SJCRH30 (cell line): ENCODE measurements around the gene TMEM184A. TPM values are rescaled to one million over a fixed set of nuclear protein-coding genes. Genes with fewer than 3 reads are reported as not detected.
"Not testable (repeated sequence)": the region's sequence is repeated elsewhere in the genome, so short reads cannot be mapped to it uniquely, and the experiment has no call there.

Source experiments
- DNase-seq, 2 experiments: peaks; one replicate each; pipeline ENCODE4 v3.0.0-alpha.2; 2015 to 2020
- H3K27ac ChIP-seq: fragments of 250-450 bp; sonication (Bioruptor Pico); 2 replicates; pipeline ENCODE4 v1.5.1; 2020; ENCODE audit warnings: mild to moderate bottlenecking, moderate library complexity
- H3K27me3 ChIP-seq: fragments of 250-450 bp; sonication (Bioruptor Pico); 2 replicates; pipeline ENCODE4 v1.5.1; 2020; ENCODE audit warnings: mild to moderate bottlenecking, moderate library complexity
- H3K36me3 ChIP-seq: fragments of 250-450 bp; sonication (Bioruptor Pico); 2 replicates; pipeline ENCODE4 v1.5.1; 2020; ENCODE audit warnings: mild to moderate bottlenecking, moderate library complexity
- H3K4me1 ChIP-seq: fragments of 250-450 bp; sonication (Bioruptor Pico); 2 replicates; pipeline ENCODE4 v1.5.1; 2020; ENCODE audit warnings: mild to moderate bottlenecking, moderate library complexity
- H3K4me3 ChIP-seq: fragments of 250-450 bp; sonication (Bioruptor Pico); 2 replicates; pipeline ENCODE4 v1.5.1; 2020; ENCODE audit warnings: mild to moderate bottlenecking, moderate library complexity
- H3K9me3 ChIP-seq: fragments of 250-450 bp; sonication (Bioruptor Pico); replicated peaks from 2 replicates; pipeline ENCODE4 v1.5.1; 2020; ENCODE audit warnings: mild to moderate bottlenecking, moderate library complexity
- total RNA-seq: library from RNA; depleted of rRNA; stranded (reverse); fragments of >200 nt; shearing (Covaris generic); gene quantifications from 2 replicates; pipeline ENCODE4 v1.2.3, GENCODE V29; 2014

TMEM184A gene
- total RNA-seq, 1 experiment from 2014 or later = not detected

DNA sequence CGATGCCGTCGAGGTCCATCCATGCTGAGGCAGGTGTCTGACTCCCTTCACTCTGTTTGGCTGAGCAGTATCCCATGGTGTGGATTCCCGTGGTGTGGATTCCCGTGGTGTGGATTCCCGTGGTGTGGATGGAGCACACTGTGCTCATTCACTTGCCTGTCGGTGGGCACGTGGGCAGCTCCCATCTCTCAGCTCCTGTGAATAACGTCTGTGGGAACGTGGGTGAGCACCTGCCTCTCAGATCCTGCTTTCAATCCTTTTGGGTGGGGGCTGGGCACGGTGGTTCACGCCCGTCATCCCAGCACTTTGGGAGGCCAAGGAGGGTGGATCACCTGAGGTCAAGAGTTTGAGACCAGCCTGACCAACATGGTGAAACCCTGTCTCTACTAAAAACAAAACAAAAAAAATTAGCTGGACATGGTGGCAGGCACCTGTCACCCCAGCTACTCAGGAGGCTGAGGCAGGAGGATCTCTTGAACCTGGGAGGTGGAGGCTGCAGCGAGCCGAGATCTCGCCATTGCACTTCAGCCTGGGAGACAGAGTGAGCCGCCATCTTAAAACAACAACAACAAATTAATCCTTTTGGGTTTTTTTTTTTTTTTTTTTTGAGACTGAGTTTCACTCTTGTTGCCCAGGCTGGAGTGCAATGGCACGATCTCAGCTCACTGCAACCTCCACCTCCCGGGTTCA lies 27.4 kb upstream of the TMEM184A start:
- not testable (repeated sequence) for H3K9me3 ChIP-seq, H3K4me3 ChIP-seq, DNase-seq, H3K36me3 ChIP-seq, H3K27me3 ChIP-seq, H3K27ac ChIP-seq, H3K4me1 ChIP-seq

DNA sequence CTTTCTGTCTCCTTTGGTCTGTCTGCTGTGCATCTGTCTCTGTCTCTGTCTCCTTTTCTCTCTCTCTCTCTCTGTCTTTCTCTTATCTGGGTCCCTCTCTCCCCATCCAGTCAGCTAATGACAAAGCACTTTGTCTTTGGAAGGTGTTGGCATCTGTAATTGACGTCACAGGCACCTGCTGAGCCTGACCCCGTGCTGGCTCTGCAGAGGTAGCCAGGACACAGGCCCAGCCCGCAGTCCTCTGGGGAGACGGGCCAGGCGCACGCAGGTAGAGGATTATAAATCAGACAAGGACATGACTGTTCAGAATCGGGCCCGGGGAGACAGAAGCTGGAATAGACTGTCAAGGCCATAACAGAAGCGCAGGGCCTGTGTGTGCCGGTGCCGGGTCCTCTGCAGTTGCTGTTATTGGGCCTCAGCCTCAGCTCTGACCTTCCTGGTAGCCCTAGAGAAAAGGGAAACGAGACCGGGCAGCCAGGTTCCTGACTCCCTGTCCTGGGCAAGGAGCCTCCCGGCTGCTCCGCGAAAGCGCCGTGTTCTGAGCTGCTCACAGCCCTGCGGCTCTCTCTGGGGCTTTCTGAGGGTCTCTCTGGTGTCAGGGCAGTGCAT lies 24.5 kb upstream of the TMEM184A start:
- Histone ChIP-seq H3K27me3 (no peaks in the 10 kb centered on the region), H3K4me3 (no peak overlapping the region), H3K9me3 (no peaks in the 10 kb centered on the region), H3K36me3 (no peaks in the 10 kb centered on the region), H3K4me1 (no peaks in the 10 kb centered on the region), H3K27ac (no peak overlapping the region)
- no peak for DNase-seq

DNA sequence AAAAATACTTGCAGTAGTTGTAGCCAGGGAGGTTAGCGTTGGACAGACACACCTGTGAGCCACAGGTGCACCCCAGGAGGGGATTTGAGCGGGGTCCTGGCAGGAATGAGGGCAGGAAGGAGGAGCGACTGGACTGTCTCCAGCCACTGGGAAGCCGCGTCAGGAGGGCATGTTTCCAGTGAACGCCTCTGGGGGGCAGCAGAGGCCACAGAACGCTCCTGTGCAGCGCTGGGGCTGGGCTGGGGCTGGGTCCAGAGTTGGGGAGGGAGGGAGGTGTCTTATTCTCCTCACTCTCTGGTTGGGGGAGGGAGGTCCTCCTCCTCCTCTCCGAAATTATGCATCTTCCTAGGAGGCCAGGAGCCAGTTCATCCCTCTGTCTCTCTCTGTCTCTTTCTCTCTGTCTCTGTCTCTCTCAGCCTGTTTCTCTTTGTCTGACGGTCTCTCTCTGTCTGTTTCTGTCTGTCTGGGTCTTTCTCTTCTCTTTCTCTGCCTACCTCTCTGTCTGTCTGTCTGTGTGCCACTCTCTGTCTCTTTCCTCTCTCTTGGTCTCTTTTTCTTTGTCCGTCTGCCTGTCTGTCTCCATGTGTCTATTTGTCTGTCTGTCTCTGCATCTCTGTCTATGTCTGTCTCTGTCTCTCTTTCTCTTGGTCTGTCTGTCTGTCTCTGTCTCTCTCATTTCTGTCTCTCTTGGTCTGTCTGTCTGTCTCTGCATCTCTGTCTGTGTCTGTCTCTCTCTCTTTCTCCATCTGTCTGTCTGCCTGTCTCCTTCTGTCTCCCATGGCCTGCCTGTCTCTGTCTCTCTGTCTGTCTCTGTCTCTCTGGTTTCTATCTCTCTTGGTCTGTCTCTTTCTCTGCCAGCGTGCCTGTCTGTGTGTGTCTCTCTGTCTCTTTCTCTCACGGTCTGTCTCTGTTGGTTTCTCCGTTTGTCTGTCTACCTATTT lies 23.7 kb upstream of the TMEM184A start:
- H3K9me3 ChIP-seq = no peaks in the 10 kb centered on the region
- H3K27ac ChIP-seq = no peak overlapping the region
- no peaks in the 10 kb centered on the region for H3K27me3 ChIP-seq
- H3K4me1 ChIP-seq = no peaks in the 10 kb centered on the region
- H3K4me3 ChIP-seq = no peak overlapping the region
- H3K36me3 ChIP-seq = no peaks in the 10 kb centered on the region
- DNase-seq = peak; percentile 52 to 77

DNA sequence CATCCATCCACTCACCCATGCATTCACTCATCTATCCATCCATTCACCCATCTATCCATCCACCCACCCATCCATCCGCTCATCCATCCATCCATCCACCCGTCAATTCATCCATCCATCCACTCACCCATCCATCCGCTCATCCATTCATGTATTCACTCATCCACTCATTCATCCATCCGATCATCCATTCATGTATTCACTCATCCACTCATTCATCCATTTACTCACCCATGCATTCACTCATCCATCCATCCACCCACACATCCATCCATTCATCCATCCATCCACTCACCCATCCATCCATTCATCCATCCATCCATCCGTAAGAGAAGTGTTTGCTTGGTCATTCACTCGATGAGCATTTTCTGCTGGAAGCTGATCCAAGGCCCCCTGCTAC lies 22.5 kb upstream of the TMEM184A start:
- Histone ChIP-seq H3K27me3 (no peaks in the 10 kb centered on the region), H3K9me3 (no peaks in the 10 kb centered on the region), H3K36me3 (no peaks in the 10 kb centered on the region), H3K4me1 (no peaks in the 10 kb centered on the region), H3K4me3 (no peak overlapping the region), H3K27ac (no peak overlapping the region)
- no peak for DNase-seq

DNA sequence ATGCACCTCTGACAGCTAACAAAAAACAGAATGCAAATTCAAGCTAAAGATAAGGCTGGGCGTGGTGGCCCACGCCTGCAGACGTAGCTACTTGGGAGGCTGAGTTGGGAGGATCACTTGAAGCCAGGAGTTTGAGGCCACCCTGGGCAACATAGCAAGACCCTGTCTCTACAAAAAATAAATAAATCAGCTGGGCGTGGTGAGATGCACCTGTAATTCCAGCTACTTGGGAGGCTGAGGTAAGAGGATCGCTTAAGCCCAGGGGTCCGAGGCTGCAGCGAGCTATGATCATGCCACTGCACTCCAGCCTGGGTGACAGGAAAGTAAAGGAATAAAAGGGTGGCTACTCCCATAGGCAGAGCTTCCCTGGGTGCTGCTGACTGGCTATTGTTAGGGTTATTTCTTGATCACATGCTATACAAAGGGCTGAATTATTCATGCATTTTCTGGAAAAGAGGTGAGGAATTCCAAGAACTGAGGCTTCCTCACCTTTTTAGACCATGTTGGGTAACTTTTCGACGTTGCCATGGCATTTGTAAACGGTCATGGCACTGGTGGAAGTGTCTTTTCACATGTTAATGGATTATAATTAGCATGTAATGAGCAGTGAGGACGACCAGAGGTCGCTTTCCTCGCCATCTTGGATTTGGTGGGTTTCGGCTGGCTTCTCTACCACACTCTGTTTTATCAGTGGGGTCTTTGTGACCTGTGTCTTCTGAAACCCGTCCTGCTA lies 20.7 kb upstream of the TMEM184A start:
- Histone ChIP-seq H3K9me3 (no peaks in the 10 kb centered on the region), H3K4me1 (no peaks in the 10 kb centered on the region), H3K4me3 (no peak overlapping the region), H3K27me3 (no peaks in the 10 kb centered on the region), H3K27ac (no peak overlapping the region), H3K36me3 (no peaks in the 10 kb centered on the region)
- no peak for DNase-seq

DNA sequence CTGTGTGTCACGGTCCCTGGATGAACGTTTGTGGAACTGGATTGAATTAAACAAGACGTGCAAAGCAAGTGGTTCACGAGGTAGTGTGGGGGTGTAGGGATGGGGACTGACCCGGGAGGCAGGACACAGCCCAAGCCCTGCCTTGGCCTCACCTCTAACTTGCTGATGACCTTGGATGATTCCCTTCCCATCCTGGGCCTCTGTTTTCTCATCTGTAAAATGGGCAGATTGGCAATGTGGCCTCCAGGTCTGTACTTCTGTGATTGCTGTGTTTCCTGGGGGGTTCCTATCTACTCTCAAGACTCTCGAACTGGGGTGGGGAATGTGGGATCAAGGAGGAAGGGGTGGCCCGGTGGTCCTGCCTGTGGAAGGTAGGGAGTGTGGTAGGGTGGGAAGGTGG lies 19.8 kb upstream of the TMEM184A start:
- H3K36me3 ChIP-seq = no peaks in the 10 kb centered on the region
- no peak for DNase-seq
- no peaks in the 10 kb centered on the region for H3K9me3 ChIP-seq
- no peak overlapping the region for H3K4me3 ChIP-seq
- H3K27ac ChIP-seq = no peak overlapping the region
- H3K27me3 ChIP-seq = no peaks in the 10 kb centered on the region
- H3K4me1 ChIP-seq = no peaks in the 10 kb centered on the region

DNA sequence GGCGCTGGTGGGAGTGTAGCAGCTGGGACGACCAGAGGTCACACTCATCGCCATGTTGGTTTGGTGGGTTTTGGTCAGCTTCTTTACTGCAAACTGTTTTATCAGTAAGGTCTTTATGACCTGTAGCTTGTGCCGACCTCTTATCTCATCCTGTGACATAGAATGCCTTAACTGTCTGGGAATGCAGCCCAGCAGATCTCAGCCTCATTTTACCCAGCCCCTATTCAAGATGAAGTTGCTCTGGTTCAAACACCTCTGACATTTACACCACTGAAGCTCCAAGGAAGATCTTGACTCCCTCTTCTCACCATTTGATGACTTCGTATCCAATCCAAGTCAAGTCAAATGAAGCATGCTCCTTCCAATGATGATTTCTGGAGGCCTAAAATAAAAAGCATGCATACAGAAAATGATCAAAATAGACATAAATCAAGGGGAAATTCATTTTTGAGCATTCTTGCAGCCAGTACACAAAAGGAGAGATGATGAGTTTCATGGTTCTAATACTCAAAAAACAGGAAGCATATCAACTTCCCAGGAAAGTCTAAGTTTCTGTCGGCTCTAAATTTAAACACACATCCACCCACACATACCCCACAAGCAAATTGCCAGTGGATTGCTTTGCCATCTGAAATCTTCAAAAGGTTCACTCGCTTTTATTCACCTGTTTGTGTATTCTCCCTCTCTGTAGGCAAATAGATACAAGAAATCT lies 16.3 kb upstream of the TMEM184A start:
- no peaks in the 10 kb centered on the region for H3K27me3 ChIP-seq
- no peaks in the 10 kb centered on the region for H3K36me3 ChIP-seq
- no peak overlapping the region for H3K27ac ChIP-seq
- no peak for DNase-seq
- no peaks in the 10 kb centered on the region for H3K9me3 ChIP-seq
- H3K4me3 ChIP-seq = no peak overlapping the region
- no peaks in the 10 kb centered on the region for H3K4me1 ChIP-seq

DNA sequence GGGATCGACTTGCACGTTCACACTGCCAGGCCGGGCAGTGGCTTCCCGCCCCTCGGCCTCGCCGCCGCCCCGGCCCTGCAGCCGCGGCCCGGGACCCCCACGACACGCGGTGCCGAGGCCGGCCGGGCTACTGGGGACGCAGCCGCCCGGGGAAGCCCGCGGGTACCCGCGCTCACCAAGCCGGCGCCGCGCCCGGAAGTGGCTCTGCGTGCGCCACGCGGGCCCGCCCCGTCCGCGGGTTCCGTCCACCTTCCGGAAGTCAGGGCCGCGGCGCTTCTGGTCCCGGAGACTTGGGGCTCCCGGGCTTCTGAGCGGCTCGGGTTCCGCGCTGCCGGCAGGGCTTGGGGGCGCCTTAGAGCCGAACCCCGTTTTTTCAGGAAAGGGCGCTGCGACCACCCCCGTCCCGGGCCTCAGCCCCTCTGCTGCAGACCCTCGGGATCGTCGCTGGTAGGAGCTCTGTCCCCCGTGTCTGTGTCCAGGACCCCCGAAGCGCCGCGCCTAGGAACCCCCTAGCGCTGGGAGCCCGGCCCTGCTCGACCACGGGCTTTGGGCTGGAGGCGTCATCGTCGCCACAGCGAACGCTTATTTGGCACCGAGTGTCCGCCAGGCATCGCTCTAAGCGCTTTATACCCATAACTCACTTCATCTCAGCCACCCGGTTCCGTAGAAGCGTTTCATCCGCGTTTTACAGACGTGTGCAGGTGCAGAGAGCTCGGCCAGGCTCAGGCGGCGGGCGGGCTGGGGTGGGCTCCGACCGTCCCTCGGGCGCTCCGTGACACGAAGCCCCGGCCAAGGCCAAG lies 14.0 kb upstream of the TMEM184A start, which contains the start of gene PSMG3:
Gene PSMG3, minus strand, starts transcription at position 200 of the 800 bp plus-strand sequence. CDS start 693 bp downstream, outside the sequence.
- Histone ChIP-seq H3K4me3 (peak within 1 kb of the TSS; percentile 72), H3K27me3 (no peaks in the 10 kb centered on the region), H3K36me3 (no peaks in the 10 kb centered on the region), H3K27ac (peak within 1 kb of the TSS; percentile 67), H3K9me3 (no peaks in the 10 kb centered on the region), H3K4me1 (no peaks in the 10 kb centered on the region)
- DNase-seq = peak; percentile 82 to 83

DNA sequence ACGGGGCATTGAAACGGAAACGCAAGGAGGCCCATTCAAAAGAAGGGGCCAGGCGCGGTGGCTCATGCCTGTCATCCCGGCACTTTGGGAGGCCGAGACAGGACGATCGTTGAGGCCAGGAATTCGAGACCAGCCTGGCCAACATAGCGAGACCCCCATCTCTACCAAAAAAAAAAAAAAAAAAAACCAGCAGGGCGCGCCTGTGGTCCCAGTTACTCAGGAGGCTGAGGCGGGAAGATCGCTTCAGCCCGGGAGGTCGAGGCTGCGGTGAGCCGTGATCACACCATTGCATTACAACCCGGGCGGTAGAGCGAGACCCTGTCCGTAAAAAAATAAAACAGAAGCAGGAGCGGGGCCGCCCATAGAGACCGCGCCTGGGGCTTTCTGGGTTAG lies 13.4 kb upstream of the TMEM184A start:
- Histone ChIP-seq H3K4me3 (peak overlapping the region; percentile 72), H3K4me1 (no peaks in the 10 kb centered on the region), H3K27ac (peak overlapping the region; percentile 30; the same call in 1 of the 2 replicates), H3K36me3 (no peaks in the 10 kb centered on the region), H3K9me3 (no peaks in the 10 kb centered on the region), H3K27me3 (no peaks in the 10 kb centered on the region)
- no peak for DNase-seq

DNA sequence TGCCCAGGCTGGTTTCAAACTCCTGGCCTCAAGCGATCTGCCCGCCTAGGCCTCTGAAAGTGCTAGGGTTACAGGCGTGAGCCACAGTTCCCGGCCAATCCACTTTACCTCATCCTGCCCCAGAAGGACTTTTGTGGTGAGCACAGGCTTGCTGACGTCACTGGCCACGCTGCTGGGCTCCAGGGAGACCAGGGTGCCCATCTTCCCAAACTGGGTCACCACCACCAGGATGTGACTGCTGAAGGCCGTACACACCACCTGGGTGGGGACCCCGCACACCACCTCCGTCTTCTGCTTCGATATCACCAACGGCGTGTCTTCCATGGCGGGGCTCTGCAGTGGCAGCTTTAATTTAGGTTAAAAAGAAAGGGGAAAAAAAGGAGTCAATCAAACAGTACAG lies 13.0 kb upstream of the TMEM184A start:
- no peak for DNase-seq
- no peak overlapping the region for H3K27ac ChIP-seq
- no peaks in the 10 kb centered on the region for H3K36me3 ChIP-seq
- no peaks in the 10 kb centered on the region for H3K4me1 ChIP-seq
- peak overlapping the region; percentile 72 for H3K4me3 ChIP-seq
- no peaks in the 10 kb centered on the region for H3K9me3 ChIP-seq
- no peaks in the 10 kb centered on the region for H3K27me3 ChIP-seq

DNA sequence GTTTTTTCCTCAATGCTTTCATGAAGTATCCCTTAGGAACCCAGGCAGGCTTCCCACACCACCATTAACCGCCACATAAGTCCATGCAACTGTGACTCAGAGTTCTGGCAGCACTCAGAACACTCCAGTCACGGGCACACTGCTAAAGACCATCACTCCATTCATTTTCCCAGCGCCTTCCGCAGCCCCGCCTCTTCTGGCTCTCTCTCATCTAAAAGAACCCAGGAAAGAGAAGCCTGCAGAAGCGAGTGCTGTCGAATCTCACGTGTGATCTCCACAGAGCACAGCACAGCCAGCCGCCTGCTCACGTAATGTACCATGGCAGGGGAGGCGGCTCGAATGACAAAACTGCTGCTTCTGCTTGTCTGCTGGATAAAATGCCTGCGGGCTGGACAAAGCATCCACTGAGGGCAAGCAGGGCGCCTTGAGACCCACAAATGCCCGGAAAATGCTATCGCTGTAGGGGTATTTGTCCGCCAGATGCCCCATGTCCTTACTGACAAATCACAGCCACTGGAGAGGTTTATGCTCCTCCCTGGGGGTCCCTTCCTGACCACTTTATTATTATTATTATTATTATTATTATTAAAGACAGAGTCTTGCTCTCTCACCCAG lies 12.0 kb upstream of the TMEM184A start:
- no peak overlapping the region for H3K4me3 ChIP-seq
- no peak overlapping the region for H3K27ac ChIP-seq

DNA sequence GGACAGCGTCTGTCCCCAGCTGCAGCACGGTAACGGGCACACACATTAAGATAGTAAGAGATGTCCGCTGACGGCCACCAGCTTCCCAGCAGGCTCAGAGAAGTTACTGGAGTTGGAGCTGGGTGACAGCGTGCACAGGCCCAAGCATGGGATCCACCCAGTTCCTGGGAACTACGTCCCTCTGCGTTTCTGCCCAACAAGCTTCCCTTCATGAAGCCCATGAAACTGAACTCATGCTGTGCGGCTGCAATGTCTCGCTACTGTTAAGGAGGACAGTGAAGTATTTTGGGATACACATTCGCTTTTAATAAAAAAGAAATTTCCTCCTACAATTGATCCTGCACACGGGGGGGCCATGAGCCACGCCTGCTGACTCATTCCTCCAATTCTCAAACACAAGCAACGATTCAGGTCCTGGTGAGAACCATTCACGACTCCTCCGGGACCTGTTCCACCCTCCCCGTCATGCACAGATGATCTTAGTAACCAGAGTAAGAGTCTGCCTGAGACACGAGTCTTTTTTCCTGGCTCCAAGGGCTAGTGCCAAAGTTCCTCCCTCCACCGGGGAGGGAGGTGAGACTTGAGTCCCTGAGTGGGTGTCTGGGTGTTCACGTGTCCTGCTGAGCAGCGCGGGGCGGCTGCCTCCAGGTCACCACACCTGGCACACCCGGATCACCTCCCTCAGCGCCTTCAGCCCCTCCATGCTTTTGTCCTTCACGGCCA lies 11.2 kb upstream of the TMEM184A start:
- Histone ChIP-seq H3K9me3 (no peaks in the 10 kb centered on the region), H3K4me1 (no peaks in the 10 kb centered on the region), H3K36me3 (no peaks in the 10 kb centered on the region), H3K27me3 (no peaks in the 10 kb centered on the region), H3K27ac (no peak overlapping the region), H3K4me3 (no peak overlapping the region)
- DNase-seq = no peak

More for the DNA sequence above, 12.0 kb upstream of the TMEM184A start:
- H3K4me1 ChIP-seq = no peaks in the 10 kb centered on the region
- no peak for DNase-seq
- H3K9me3 ChIP-seq = no peaks in the 10 kb centered on the region
- no peaks in the 10 kb centered on the region for H3K36me3 ChIP-seq
- no peaks in the 10 kb centered on the region for H3K27me3 ChIP-seq

DNA sequence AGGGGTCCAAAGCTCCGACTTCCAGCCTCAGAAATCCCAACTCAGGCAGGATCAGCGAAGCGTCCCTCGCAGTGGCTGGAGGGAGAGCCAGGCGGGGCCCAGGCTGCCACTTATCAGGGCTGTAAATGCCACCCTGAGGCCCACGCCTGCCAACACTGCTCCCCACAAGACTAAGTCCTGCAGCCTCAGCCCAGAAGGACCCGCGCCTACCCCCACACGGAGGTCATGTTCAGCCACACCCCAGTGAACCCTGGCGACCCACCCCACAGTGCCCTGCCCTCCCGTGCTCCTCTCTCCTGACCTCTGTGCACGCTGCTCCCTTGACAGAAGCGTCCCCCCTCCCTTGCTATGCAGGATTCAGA lies 10.7 kb upstream of the TMEM184A start:
- no peak overlapping the region for H3K4me3 ChIP-seq

More for the DNA sequence above, 10.7 kb upstream of the TMEM184A start:
- H3K27ac ChIP-seq = no peak overlapping the region
- H3K27me3 ChIP-seq = no peaks in the 10 kb centered on the region
- no peaks in the 10 kb centered on the region for H3K9me3 ChIP-seq
- H3K36me3 ChIP-seq = no peaks in the 10 kb centered on the region
- H3K4me1 ChIP-seq = no peaks in the 10 kb centered on the region
- no peak for DNase-seq
